H1 (cell line): ENCODE data around the gene PPARGC1A. TPM values are rescaled to one million over a fixed set of nuclear protein-coding genes. Genes with fewer than 3 reads are reported as not detected.

Experiments
- CTCF ChIA-PET: fragments of 300-600 bp; sonication (Branson Sonifier 250); formaldehyde crosslinking; loops from one replicate; lab custom pipeline; 2021; ENCODE audit not compliant: partially characterized antibody; lab: Charles Lee
- POLR2A ChIA-PET: fragments of 300-600 bp; sonication (Branson Sonifier 250); formaldehyde crosslinking; loops from one replicate; lab custom pipeline; 2021; ENCODE audit warnings: inconsistent platforms; ENCODE audit not compliant: partially characterized antibody; lab: Charles Lee
- DNase-seq, 2 experiments: peaks; one replicate each; pipeline versions ENCODE4 v3.0.0 to v3.0.0-alpha.2; 2010 to 2022; ENCODE audit warnings: low spot score in 2 of 2, low read depth in 1 of 2, mixed read lengths in 1 of 2
- FAIRE-seq: peaks from 2 replicates; lab custom pipeline; 2011; peaks lifted over from hg19 to GRCh38; lab: Jason Lieb, UNC
- H2AFZ ChIP-seq: 2 replicates; pipeline ENCODE4 v1.8.1; 2012; ENCODE audit warnings: low read length, inconsistent platforms
- H2AK5ac ChIP-seq: 2 replicates; pipeline ENCODE4 v1.6.1; 2013; ENCODE audit warnings: low read depth, low read length
- H2BK120ac ChIP-seq: replicated peaks from 2 replicates; pipeline ENCODE3; 2013; ENCODE audit warnings: low read depth, low read length, inconsistent platforms
- H2BK12ac ChIP-seq: 2 replicates; pipeline ENCODE4 v1.6.1; 2013; ENCODE audit warnings: low read depth, low read length
- H2BK15ac ChIP-seq: 2 replicates; pipeline ENCODE4 v1.6.1; 2013; ENCODE audit warnings: low read length
- H2BK20ac ChIP-seq: 2 replicates; pipeline ENCODE4 v1.6.1; 2013; ENCODE audit warnings: low read length
- H2BK5ac ChIP-seq: 2 replicates; pipeline ENCODE4 v1.6.1; 2013; ENCODE audit warnings: low read depth, low read length
- H3K14ac ChIP-seq: 2 replicates; pipeline ENCODE4 v1.6.1; 2013; ENCODE audit warnings: inconsistent platforms; ENCODE audit not compliant: insufficient read length
- H3K18ac ChIP-seq: 2 replicates; pipeline ENCODE4 v1.6.1; 2013; ENCODE audit warnings: low read length; ENCODE audit errors: extremely low read depth
- H3K23ac ChIP-seq: 2 replicates; pipeline ENCODE4 v1.6.1; 2013; ENCODE audit warnings: inconsistent platforms; ENCODE audit not compliant: insufficient read length
- H3K23me2 ChIP-seq: 2 replicates; pipeline ENCODE4 v1.6.1; 2013; ENCODE audit warnings: low read depth, low read length
- H3K27ac ChIP-seq: 2 replicates; pipeline ENCODE4 v1.6.1; 2011; ENCODE audit warnings: low read depth, low read length, inconsistent platforms
- H3K27me3 ChIP-seq, 4 experiments: replicated peaks in 1 of 4; 1 replicate in 1 of 4; 2 replicates in 3 of 4; pipeline versions ENCODE4 v1.6.1 to v1.8.1; 2011 to 2013; ENCODE audit warnings: low read length in 3 of 4, mild to moderate bottlenecking in 3 of 4, inconsistent platforms in 2 of 4, mixed read lengths in 2 of 4, moderate library complexity in 1 of 4; ENCODE audit not compliant: control insufficient read depth in 3 of 4, insufficient read depth in 3 of 4; ENCODE audit errors: extremely low read depth in 1 of 4
- H3K36me3 ChIP-seq, 4 experiments: 2 replicates each; pipeline versions ENCODE4 v1.6.1 to v1.8.1; 2011 to 2013; ENCODE audit warnings: mild to moderate bottlenecking in 4 of 4, low read length in 3 of 4, moderate library complexity in 2 of 4, control low read depth in 1 of 4, inconsistent platforms in 1 of 4; ENCODE audit not compliant: insufficient read depth in 4 of 4, control insufficient read depth in 2 of 4
- H3K4ac ChIP-seq: replicated peaks from 2 replicates; pipeline ENCODE3; 2013; ENCODE audit warnings: low read length, low read depth, mixed read lengths, inconsistent platforms; ENCODE audit not compliant: insufficient read length
- H3K4me1 ChIP-seq, 4 experiments: replicated peaks in 1 of 4; 1 replicate in 1 of 4; 2 replicates in 3 of 4; pipeline versions ENCODE4 v1.6.1 to v1.8.1; 2011 to 2013; ENCODE audit warnings: low read length in 3 of 4, inconsistent platforms in 2 of 4, mixed read lengths in 1 of 4; ENCODE audit not compliant: insufficient read depth in 4 of 4, control insufficient read depth in 3 of 4
- H3K4me2 ChIP-seq, 2 experiments: 2 replicates each; pipeline versions ENCODE4 v1.6.1 to v1.8.1; 2011 to 2013; ENCODE audit warnings: low read depth in 2 of 2, low read length in 2 of 2, control low read depth in 1 of 2, inconsistent platforms in 1 of 2, mild to moderate bottlenecking in 1 of 2; ENCODE audit not compliant: insufficient read depth in 1 of 2
- H3K4me3 ChIP-seq, 4 experiments: fragments of 200-600, 300-600 bp in 1 of 4; sonication (generic), shearing (Covaris generic), sonication (Bioruptor Twin) in 1 of 4; 2 replicates each; pipeline versions ENCODE4 v1.5.1 to v1.8.1; 2011 to 2016; ENCODE audit warnings: low read length in 4 of 4, low read depth in 3 of 4, control low read depth in 2 of 4, inconsistent platforms in 2 of 4, mild to moderate bottlenecking in 2 of 4, mixed read lengths in 1 of 4, moderate library complexity in 1 of 4; ENCODE audit not compliant: insufficient read depth in 2 of 4; ENCODE audit errors: extremely low read depth in 1 of 4
- H3K56ac ChIP-seq: replicated peaks from 2 replicates; pipeline ENCODE3; 2013; ENCODE audit warnings: low read depth, mild to moderate bottlenecking, mixed read lengths, low read length, inconsistent platforms; ENCODE audit not compliant: insufficient read length
- H3K79me1 ChIP-seq: 2 replicates; pipeline ENCODE4 v1.6.1; 2013; ENCODE audit warnings: low read depth, low read length, control low read depth
- H3K79me2 ChIP-seq, 2 experiments: 2 replicates each; pipeline versions ENCODE4 v1.6.1 to v1.8.1; 2012 to 2013; ENCODE audit warnings: low read length in 2 of 2, mild to moderate bottlenecking in 2 of 2, inconsistent platforms in 1 of 2; ENCODE audit not compliant: insufficient read depth in 2 of 2, control insufficient read depth in 1 of 2
- H3K9ac ChIP-seq, 4 experiments: replicated peaks in 1 of 4; 1 replicate in 1 of 4; 2 replicates in 3 of 4; pipeline versions ENCODE4 v1.6.1 to v1.8.1; 2011 to 2013; ENCODE audit warnings: low read depth in 3 of 4, low read length in 3 of 4, control low read depth in 2 of 4, mild to moderate bottlenecking in 2 of 4, moderate library complexity in 2 of 4, inconsistent platforms in 1 of 4; ENCODE audit errors: extremely low read depth in 1 of 4
- H3K9me3 ChIP-seq, 2 experiments: 2 replicates each; pipeline versions ENCODE4 v1.6.1 to v1.8.1; 2012 to 2013; ENCODE audit warnings: mild to moderate bottlenecking in 2 of 2, moderate library complexity in 2 of 2, control low read depth in 1 of 2, inconsistent platforms in 1 of 2, low read depth in 1 of 2, low read length in 1 of 2, mixed read lengths in 1 of 2; ENCODE audit not compliant: insufficient read depth in 2 of 2
- H4K20me1 ChIP-seq, 2 experiments: replicated peaks in 1 of 2; 2 replicates each; pipeline versions ENCODE3 to v1.8.1; 2011 to 2013; ENCODE audit warnings: inconsistent platforms in 2 of 2, low read length in 2 of 2, mild to moderate bottlenecking in 1 of 2; ENCODE audit not compliant: insufficient read depth in 2 of 2, control insufficient read depth in 1 of 2
- H4K5ac ChIP-seq: 2 replicates; pipeline ENCODE4 v1.6.1; 2013; ENCODE audit warnings: low read length, low read depth, mixed read lengths, inconsistent platforms; ENCODE audit not compliant: insufficient read length
- H4K8ac ChIP-seq: 2 replicates; pipeline ENCODE4 v1.8.0; 2013; ENCODE audit warnings: mild to moderate bottlenecking, moderate library complexity, low read length, inconsistent platforms; ENCODE audit not compliant: insufficient read depth; ENCODE audit errors: extremely low read depth
- H4K91ac ChIP-seq: replicated peaks from 2 replicates; pipeline ENCODE3; 2013; ENCODE audit warnings: low read length, mixed read lengths, inconsistent platforms; ENCODE audit not compliant: insufficient read length
- BCL11A ChIP-seq, 2 experiments: IDR thresholded peaks; one replicate each; pipeline ENCODE4 v1.6.1; 2011; ENCODE audit warnings: low read depth in 2 of 2, low read length in 2 of 2, mild to moderate bottlenecking in 2 of 2
- BRCA1 ChIP-seq: IDR thresholded peaks from 2 replicates; pipeline ENCODE4 v1.6.1; 2012; ENCODE audit warnings: low read depth, low read length, improper control_type of control experiment
- GTF2F1 ChIP-seq: IDR thresholded peaks from 2 replicates; pipeline ENCODE4 v1.6.1; 2012; ENCODE audit warnings: low read depth, low read length, improper control_type of control experiment, borderline replicate concordance
- KDM4A ChIP-seq: IDR thresholded peaks from one replicate; pipeline ENCODE4 v1.7.1; 2012; ENCODE audit warnings: low read depth, mild to moderate bottlenecking, moderate library complexity, low read length, inconsistent platforms; ENCODE audit not compliant: severe bottlenecking
- NANOG ChIP-seq: IDR thresholded peaks from 2 replicates; pipeline ENCODE4 v1.6.1; 2011; ENCODE audit warnings: low read length, low read depth, mild to moderate bottlenecking, inconsistent platforms; ENCODE audit not compliant: insufficient read depth, poor library complexity, severe bottlenecking
- POLR2A ChIP-seq, 2 experiments: IDR thresholded peaks; 1 replicate in 1 of 2; 2 replicates in 1 of 2; pipeline ENCODE4 v1.6.1; 2011; ENCODE audit warnings: low read depth in 2 of 2, low read length in 2 of 2, mild to moderate bottlenecking in 2 of 2; ENCODE audit errors: control extremely low read depth in 1 of 2
- POLR2AphosphoS5 ChIP-seq: IDR thresholded peaks from 2 replicates; pipeline ENCODE4 v1.6.1; 2011; ENCODE audit warnings: low read depth, low read length
- RFX5 ChIP-seq: IDR thresholded peaks from 2 replicates; pipeline ENCODE4 v1.6.1; 2011; ENCODE audit warnings: low read depth, low read length, improper control_type of control experiment, borderline replicate concordance
- RNF2 ChIP-seq: fragments of 200-900, 300-1000 bp; sonication (generic); IDR thresholded peaks from 2 replicates; pipeline ENCODE4 v1.7.1; 2016; ENCODE audit warnings: borderline replicate concordance, low read depth, mild to moderate bottlenecking, antibody characterized with exemption, low read length; ENCODE audit not compliant: poor library complexity, severe bottlenecking; ENCODE audit errors: missing control alignments
- TAF1 ChIP-seq: IDR thresholded peaks from 2 replicates; pipeline ENCODE4 v1.6.1; 2011; ENCODE audit warnings: mild to moderate bottlenecking, low read depth, low read length
- WGBS, 2 experiments: shearing (Covaris generic) in 1 of 2; methylation state at CpG; one replicate each; pipeline versions ENCODE4 v1.1.6 to v1.1.7; 2013 to 2015; ENCODE audit warnings: low lambda C conversion rate in 2 of 2, mixed read lengths in 2 of 2, inconsistent platforms in 1 of 2, low coverage in 1 of 2, missing lambda C conversion rate in 1 of 2; ENCODE audit not compliant: insufficient replicate concordance in 2 of 2, insufficient coverage in 1 of 2, insufficient read length in 1 of 2; ENCODE audit errors: extremely low coverage in 1 of 2, missing lambda C conversion rate in 1 of 2; 5-methylcytosine and 5-hydroxymethylcytosine counted together
- polyA plus RNA-seq, 7 experiments: library from polyadenylated mRNA; depleted of rRNA in 3 of 7; stranded (reverse) in 5 of 7; unstranded in 2 of 7; fragments of >200 nt in 5 of 7; fragments of 200-250 nt in 2 of 7; gene quantifications; 1 replicate in 5 of 7; 2 replicates in 1 of 7; 4 replicates in 1 of 7; pipeline versions ENCODE4 v1.2.1 to v1.2.3, GENCODE V29; 2011 to 2013; ENCODE audit warnings: missing spikeins in 2 of 7, mixed read lengths in 2 of 7
- total RNA-seq: library from RNA; stranded (reverse); fragmentation: NEBNext Ultra II Directional; extraction: Animal tissue kit (Norgen Biotek cat#: 25700); gene quantifications from 2 replicates; pipeline ENCODE4 v1.2.1, GENCODE V29; 2021

Gene PPARGC1A
- total and polyA plus RNA-seq, 2 of the 8 experiments (the other 6 are each of a cell fraction or from before 2014, with no cell fraction given), result 0.54 to 1.4 TPM

DNA sequence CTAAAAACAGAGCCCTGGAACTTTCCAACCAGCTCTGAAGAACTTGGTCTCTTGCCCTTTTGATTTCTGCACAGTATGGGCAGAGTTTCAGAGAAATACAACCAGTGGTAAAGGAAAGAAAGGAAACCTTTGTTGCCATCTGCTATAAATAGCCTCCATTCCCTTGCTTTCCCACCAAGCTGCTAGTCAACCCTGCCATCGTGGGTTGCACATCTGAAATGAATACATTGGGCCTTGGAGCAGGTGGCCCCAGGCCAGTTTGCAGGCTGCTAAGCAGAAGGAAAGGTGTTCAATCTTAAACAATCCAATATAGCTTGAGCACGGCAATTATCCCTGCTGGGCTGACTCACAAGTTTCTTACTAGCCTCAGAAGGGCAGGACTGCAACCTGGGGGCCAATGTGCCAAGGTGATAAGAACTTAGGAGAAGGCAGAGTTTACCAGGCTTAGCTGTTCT is 142.5 kb downstream of the PPARGC1A start:
- no peak overlapping the region for H2BK20ac ChIP-seq
- H2BK120ac ChIP-seq, result no peak overlapping the region
- no peak overlapping the region for H3K14ac ChIP-seq
- POLR2A ChIA-PET, result no interaction called here
- H3K23ac ChIP-seq, result no peak overlapping the region
- no peak overlapping the region for H2BK15ac ChIP-seq
- no peak overlapping the region for H3K4me3 ChIP-seq
- TF ChIP-seq RNF2, result no peak
- TF ChIP-seq BCL11A (IDR thresholded peaks at IDR 0.05; ENCODE audit: low read depth in 2 of 2, low read length in 2 of 2), result no peak
- TF ChIP-seq BRCA1, result no peak
- no peak for TF ChIP-seq GTF2F1
- TF ChIP-seq NANOG, result no peak
- TF ChIP-seq RFX5, result no peak
- TF ChIP-seq POLR2AphosphoS5, result no peak
- TF ChIP-seq KDM4A, result no peak
- TF ChIP-seq TAF1, result no peak
- TF ChIP-seq POLR2A (IDR thresholded peaks at IDR 0.05; ENCODE audit: control extremely low read depth in 1 of 2, low read depth in 2 of 2, low read length in 2 of 2), result no peak
- TF ChIP-seq, all 59 proteins: peak for 0
- Histone ChIP-seq H3K27me3 (no peaks in the 10 kb centered on the region), H4K5ac (no peak overlapping the region), H3K4me1 (no peaks in the 10 kb centered on the region), H3K9ac (no peak overlapping the region), H3K4me2 (no peak overlapping the region), H2AK5ac (no peak overlapping the region), H3K4ac (no peak overlapping the region), H4K91ac (no peak overlapping the region), H3K18ac (no peak overlapping the region), H4K8ac (no peak overlapping the region), H3K27ac (no peak overlapping the region), H3K9me3 (no peaks in the 10 kb centered on the region; a peak in 1 of 4 replicates), H3K36me3 (no peaks in the 10 kb centered on the region), H3K23me2 (no peaks in the 10 kb centered on the region), H3K79me2 (no peaks in the 10 kb centered on the region), H2BK12ac (no peak overlapping the region), H2BK5ac (no peak overlapping the region), H3K79me1 (no peaks in the 10 kb centered on the region), H2AFZ (no peak overlapping the region), H3K56ac (no peak overlapping the region), H4K20me1 (no peaks in the 10 kb centered on the region)
- 95% methylated on average over 2 of the region's 2 CpGs; no CpG with 5 or more reads in 1 of the 2 experiments for WGBS, 2 experiments
- DNase-seq (no peak), FAIRE-seq (no peak)
- CTCF ChIA-PET, result interaction anchor here (1.3 kb wide), 1 partner anchor 185 kb away, joined by 4 read pairs; no protein-coding TSS in a partner anchor
